ENCODE data around the gene PSMD1. TPM values are rescaled to one million over a fixed set of nuclear protein-coding genes. Genes with fewer than 3 reads are reported as not detected.

The PSMD1 gene
- total RNA-seq, 1 donor from 2014 or later: 91.6 TPM

DNA sequence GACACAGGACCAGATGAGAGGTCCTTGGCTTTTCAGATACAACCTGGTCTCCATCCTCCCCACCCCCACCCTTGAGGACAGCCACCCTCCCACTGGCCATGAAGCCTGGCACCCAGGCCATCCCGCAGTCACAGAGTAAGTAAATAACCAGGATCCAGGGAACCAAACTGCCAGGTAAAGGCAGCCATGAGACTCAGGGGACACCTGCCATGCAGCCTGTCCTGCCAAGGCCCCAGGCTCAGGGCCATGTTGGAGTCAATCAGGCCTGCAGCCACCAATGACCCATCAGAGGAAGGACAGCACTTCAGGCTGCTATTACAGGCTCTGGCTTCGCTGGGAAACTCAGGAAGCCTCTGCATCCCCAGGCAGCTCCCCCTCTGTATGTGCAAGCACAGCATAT is 45.1 kb upstream of the PSMD1 start:
- no peaks in the 10 kb centered on the region for H3K9me3 Mint-ChIP-seq
- H3K27me3 Mint-ChIP-seq: peaks cover 4% of the 10 kb centered on the region
- H3K27ac Mint-ChIP-seq: no peak overlapping the region
- no peak overlapping the region for H3K4me3 Mint-ChIP-seq
- DNase-seq (ENCODE audit: extremely low spot score, unreplicated experiment): no peak
- TF ChIP-seq, protein P1, sequence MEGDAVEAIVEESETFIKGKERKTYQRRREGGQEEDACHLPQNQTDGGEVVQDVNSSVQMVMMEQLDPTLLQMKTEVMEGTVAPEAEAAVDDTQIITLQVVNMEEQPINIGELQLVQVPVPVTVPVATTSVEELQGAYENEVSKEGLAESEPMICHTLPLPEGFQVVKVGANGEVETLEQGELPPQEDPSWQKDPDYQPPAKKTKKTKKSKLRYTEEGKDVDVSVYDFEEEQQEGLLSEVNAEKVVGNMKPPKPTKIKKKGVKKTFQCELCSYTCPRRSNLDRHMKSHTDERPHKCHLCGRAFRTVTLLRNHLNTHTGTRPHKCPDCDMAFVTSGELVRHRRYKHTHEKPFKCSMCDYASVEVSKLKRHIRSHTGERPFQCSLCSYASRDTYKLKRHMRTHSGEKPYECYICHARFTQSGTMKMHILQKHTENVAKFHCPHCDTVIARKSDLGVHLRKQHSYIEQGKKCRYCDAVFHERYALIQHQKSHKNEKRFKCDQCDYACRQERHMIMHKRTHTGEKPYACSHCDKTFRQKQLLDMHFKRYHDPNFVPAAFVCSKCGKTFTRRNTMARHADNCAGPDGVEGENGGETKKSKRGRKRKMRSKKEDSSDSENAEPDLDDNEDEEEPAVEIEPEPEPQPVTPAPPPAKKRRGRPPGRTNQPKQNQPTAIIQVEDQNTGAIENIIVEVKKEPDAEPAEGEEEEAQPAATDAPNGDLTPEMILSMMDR (conservative IDR thresholded peaks at IDR 0.05): no peak
- no peaks in the 10 kb centered on the region for H3K36me3 Mint-ChIP-seq
- peaks cover 14% of the 10 kb centered on the region for H3K4me1 Mint-ChIP-seq (ENCODE audit: unreplicated experiment)

DNA sequence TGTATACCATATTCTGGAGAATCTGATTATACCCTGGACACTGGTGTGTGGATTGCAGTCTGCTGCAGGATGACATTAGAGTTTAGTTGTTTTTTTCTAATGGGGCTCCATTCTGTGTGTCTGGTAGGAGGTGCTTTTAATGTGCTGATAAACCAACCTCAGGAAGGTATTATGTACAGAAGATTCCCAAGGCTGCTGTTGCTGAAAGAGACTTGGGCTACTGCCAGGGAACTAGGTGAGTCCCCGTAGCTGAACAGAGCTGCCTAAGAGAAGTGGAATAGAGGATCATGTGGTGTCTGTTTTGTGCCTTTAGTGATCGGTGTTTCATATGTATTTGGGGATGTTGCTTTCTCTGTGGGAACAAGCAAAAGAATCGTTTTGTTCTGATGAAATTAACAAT is 44.2 kb upstream of the PSMD1 start:
- peaks cover 13% of the 10 kb centered on the region for H3K4me1 Mint-ChIP-seq (ENCODE audit: unreplicated experiment)
- no peak overlapping the region for H3K27ac Mint-ChIP-seq
- H3K36me3 Mint-ChIP-seq: no peaks in the 10 kb centered on the region
- H3K4me3 Mint-ChIP-seq: no peak overlapping the region
- H3K27me3 Mint-ChIP-seq: peaks cover 7% of the 10 kb centered on the region
- no peak for DNase-seq (ENCODE audit: extremely low spot score, unreplicated experiment)
- H3K9me3 Mint-ChIP-seq: no peaks in the 10 kb centered on the region
- TF ChIP-seq, protein P1 (conservative IDR thresholded peaks at IDR 0.05): no peak

DNA sequence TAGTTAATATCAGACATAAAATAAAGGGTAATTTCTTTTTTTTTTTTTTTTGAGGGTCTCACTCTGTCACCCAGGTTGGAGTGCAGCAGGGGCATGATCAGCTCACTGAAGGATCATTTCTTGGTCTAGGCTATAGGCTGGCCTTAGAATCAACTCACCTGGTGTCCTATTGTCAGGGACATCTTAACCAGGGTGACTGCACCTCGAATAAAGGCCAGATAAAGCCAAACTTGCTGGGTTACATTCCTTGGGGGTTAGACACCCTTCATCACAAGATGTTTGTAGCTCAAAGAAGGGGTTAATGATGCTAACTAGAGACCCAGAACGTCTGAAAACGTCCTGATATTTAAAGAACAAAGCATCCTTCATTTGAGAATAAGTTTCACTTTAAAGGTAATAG is 42.8 kb upstream of the PSMD1 start:
- TF ChIP-seq, protein P1 (conservative IDR thresholded peaks at IDR 0.05): no peak
- DNase-seq (ENCODE audit: extremely low spot score, unreplicated experiment): no peak
- H3K27me3 Mint-ChIP-seq: peaks cover 7% of the 10 kb centered on the region
- H3K27ac Mint-ChIP-seq: no peak overlapping the region
- no peaks in the 10 kb centered on the region for H3K36me3 Mint-ChIP-seq
- H3K4me3 Mint-ChIP-seq: no peak overlapping the region
- no peaks in the 10 kb centered on the region for H3K9me3 Mint-ChIP-seq
- H3K4me1 Mint-ChIP-seq (ENCODE audit: unreplicated experiment): peaks cover 10% of the 10 kb centered on the region

DNA sequence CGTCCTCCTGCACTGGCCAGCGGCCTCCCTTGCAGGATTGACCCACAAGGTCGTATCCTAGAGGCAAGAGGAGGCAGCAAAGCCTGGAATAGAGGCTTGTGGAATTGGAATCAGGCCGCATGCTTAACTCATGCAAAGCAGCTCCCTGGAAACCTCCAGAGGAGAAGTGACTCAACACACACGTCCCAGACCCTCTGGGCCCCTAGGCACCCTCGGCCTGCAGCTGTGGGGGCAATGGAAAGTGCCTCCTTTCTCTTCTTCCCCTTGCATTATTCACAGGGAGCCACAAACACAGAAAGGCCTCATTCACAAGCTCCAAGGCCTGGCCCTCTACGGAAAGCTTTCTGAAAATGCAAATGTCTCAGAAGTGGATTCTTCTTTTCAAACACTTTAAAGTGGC is 41.2 kb upstream of the PSMD1 start:
- DNase-seq (ENCODE audit: extremely low spot score, unreplicated experiment): no peak
- TF ChIP-seq, protein P1 (conservative IDR thresholded peaks at IDR 0.05): no peak
- no peaks in the 10 kb centered on the region for H3K36me3 Mint-ChIP-seq
- H3K4me3 Mint-ChIP-seq: no peak overlapping the region
- H3K27ac Mint-ChIP-seq: no peak overlapping the region
- peaks cover under 1% of the 10 kb centered on the region for H3K4me1 Mint-ChIP-seq (ENCODE audit: unreplicated experiment)
- H3K9me3 Mint-ChIP-seq: no peaks in the 10 kb centered on the region
- peaks cover 7% of the 10 kb centered on the region for H3K27me3 Mint-ChIP-seq

DNA sequence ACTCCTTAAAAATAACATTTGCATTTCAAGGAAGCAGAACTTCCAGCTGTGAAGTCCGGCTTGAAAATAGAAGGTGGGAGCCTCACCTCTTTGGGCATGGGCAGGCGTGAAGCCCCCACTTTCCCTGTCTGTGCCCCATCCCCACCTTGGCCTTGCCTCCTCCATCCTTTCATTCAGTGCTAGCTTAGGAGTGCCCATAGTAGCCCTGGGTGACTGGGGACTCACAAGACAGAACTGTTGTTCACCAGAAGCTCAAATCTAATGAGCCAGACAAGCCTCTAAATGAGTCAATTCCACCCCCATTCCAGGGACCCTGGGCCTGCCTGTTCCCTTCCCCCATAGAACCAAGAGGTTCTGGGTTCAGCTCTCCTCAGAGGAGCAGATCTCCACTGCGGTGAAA is 40.7 kb upstream of the PSMD1 start:
- Mint-ChIP-seq H3K27ac (no peak overlapping the region), H3K4me1 (ENCODE audit: unreplicated experiment) (no peaks in the 10 kb centered on the region), H3K4me3 (no peak overlapping the region), H3K36me3 (no peaks in the 10 kb centered on the region), H3K9me3 (no peaks in the 10 kb centered on the region), H3K27me3 (peaks cover 7% of the 10 kb centered on the region)
- no peak for DNase-seq (ENCODE audit: extremely low spot score, unreplicated experiment)
- TF ChIP-seq, protein P1 (conservative IDR thresholded peaks at IDR 0.05): no peak
